ENCODE measurements around the gene UBR7.

- TF ChIP-seq BHLHE40 (IDR thresholded peaks at IDR 0.05; ENCODE audit: borderline replicate concordance) (no peak), NFRKB (IDR thresholded peaks at IDR 0.05) (no peak), ELF4 (IDR thresholded peaks at IDR 0.05) (no peak), FOXA1 (IDR thresholded peaks at IDR 0.05) (no peak), TARDBP (IDR thresholded peaks at IDR 0.05) (no peak), SP1 (IDR thresholded peaks at IDR 0.05) (no peak), ZNF384 (IDR thresholded peaks at IDR 0.05) (no peak), HDGF (IDR thresholded peaks at IDR 0.05; ENCODE audit: borderline replicate concordance) (no peak), SUZ12 (IDR thresholded peaks at IDR 0.05) (no peak), LEF1 (IDR thresholded peaks at IDR 0.05; ENCODE audit: borderline replicate concordance) (no peak)
Observed at GRCh38 chr14:93223565-93223964, 16.5 kb downstream of the UBR7 start.

All from HEK293T (cell line).